Activated CD8-positive, alpha-beta memory T cell treated with anti-CD3 and anti-CD28 coated beads for 1 hour (primary cell): Measurements from ENCODE around the gene CAND2.
"Not testable (repeated sequence)": the region's sequence is repeated elsewhere in the genome, so short reads cannot be mapped to it uniquely, and the experiment has no call there.

Source experiments
- DNase-seq, 2 donors: peaks; one replicate each; pipeline ENCODE4 v3.0.0-alpha.2; 2020; ENCODE audit warnings: low read depth in 1 of 2; ENCODE audit errors: extremely low read depth in 1 of 2

Gene CAND2

DNA sequence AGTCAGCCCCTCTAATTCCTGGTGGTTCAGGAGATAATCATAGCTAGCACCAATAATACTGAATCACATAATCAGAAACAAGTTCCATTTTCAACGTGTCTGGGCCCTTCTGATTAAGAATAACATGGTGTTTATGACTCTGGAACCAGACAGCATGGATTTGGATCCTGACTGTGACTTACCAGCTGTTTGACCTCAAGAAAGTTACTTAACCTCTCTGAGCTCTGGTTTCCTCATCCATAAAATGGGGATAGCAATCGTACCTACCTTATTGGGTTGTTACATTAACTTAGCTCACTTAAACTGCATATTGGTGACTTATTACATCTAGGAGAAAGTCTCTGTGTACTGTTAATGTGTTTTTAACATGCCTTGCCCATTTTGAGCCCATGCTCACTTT lies 26.7 kb upstream of the CAND2 start:
- no peak for DNase-seq

- DNase-seq = no peak
Observed at GRCh38 chr3:12771236-12771635, 25.2 kb upstream of the CAND2 start.

- no peak for DNase-seq
Observed at GRCh38 chr3:12772462-12772861, 24.0 kb upstream of the CAND2 start.

GRCh38 chr3:12773030-12773709 lies 23.3 kb upstream of the CAND2 start:
- DNase-seq = no peak

DNA sequence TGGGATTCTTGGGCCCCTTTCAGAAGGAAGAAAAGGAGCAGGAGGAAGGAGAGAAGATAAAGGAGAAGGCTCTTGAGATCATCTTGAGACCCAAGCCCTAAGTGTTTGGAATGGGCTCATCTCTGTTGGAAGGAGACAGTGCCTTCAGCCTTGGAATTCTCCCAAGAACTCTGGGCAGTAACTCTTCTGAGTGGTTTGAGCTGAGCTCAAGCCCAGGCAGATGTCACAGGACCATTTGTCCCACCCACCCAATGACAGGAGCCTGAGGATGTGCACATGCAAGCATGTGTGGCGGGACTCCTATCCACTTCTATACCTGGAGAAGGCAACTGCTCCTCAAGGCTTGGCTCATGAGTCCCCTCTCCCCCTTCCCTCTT lies 22.8 kb upstream of the CAND2 start:
- no peak for DNase-seq

DNA sequence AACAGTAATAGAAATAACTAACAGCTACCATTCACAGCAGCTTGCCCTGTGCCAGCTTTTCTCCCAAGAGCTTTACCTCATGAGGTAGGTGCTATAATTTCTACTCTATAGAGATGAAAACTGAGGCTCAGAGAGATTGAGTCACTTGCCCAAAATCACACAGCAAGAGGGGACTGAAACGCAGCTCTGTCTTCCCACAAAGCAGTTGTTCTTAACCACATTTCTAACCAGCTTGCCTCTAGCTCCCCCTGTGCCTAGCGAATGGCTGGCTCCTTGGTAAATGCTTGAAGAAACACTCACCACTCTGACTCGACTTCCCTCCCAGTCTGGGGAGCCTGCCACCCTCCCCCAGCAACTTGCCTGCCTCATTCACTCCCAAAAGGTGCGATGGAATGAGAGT lies 21.9 kb upstream of the CAND2 start:
- DNase-seq = no peak

- DNase-seq = no peak
Observed at GRCh38 chr3:12775226-12775625, 21.3 kb upstream of the CAND2 start.

GRCh38 chr3:12775970-12776369 lies 20.5 kb upstream of the CAND2 start:
- DNase-seq = not testable (repeated sequence)

DNA sequence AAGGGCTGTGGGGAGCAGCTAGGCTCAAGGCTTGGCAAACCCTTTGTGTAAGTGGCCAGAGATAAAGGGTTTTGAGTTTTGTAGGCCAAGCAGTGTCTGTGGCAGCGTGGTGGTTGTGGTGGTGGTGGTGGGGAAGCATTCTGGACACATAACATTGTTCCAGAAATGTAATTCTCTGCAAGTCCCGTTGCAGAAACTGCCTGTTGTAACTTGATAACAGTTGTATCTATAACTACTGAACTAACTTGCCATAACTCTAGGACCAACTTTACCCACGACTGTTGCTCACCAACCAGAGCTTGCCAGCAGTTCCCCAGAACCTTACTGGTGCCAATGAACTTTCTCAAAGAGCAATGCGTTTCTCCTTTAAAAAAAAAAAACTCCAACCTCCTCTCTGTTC lies 19.3 kb upstream of the CAND2 start:
- no peak for DNase-seq

- DNase-seq = no peak
Observed at GRCh38 chr3:12780751-12781150, 15.7 kb upstream of the CAND2 start.

DNA sequence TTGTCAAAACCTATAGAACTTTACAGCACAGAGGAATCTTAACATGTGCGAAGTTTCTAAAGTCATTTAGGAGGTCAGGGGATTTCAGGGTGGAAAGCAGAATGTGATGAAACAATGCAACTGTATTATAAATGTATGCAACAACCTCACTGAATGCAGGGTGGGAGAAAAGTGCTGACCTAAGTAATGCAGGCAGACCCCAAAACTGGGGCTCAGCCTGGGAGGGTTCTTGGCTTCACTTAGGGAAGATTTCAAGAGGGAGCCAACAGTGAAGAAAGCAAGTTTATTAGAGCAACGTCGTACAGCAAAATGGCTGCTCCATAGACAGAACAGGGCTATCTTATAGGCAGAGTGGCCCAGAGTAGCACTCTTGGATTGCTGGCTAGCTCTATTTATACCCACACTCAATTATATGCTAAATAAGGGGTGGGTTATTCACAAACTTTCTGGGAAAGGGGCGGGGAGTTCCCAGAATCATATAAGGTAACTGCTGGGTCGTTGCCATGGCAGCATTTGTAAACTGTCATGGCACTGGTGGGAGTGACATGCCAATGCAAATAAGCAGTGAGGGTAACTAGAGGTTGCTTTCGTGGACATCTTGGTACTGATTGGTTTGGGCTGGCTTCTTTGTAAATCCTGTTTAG lies 14.2 kb upstream of the CAND2 start:
- DNase-seq = no peak

DNA sequence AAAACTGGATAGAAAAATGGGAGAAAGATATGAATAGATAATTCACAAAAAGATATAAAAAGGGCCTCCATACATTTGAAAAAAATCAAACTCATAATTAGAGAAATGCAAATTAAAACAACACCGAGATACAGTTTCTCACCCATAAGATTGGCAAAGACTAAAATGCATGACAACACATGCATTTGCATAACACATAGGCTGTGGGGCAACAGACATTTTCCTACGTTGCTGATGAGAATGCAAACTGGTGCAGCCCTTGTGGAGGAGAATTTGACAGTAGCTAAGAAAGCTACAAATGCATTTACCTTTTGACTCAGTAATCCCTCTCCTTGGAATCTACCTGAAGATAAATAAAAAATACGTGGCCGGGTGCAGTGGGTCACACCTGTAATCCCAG lies 11.4 kb upstream of the CAND2 start:
- DNase-seq = no peak

GRCh38 chr3:12787346-12787745 lies 9.1 kb upstream of the CAND2 start:
- peak; percentile 31 to 38 for DNase-seq

- not testable (repeated sequence) for DNase-seq
Observed at GRCh38 chr3:12787967-12788690, 8.4 kb upstream of the CAND2 start.

GRCh38 chr3:12791430-12791829 lies 5.0 kb upstream of the CAND2 start:
- no peak for DNase-seq

DNA sequence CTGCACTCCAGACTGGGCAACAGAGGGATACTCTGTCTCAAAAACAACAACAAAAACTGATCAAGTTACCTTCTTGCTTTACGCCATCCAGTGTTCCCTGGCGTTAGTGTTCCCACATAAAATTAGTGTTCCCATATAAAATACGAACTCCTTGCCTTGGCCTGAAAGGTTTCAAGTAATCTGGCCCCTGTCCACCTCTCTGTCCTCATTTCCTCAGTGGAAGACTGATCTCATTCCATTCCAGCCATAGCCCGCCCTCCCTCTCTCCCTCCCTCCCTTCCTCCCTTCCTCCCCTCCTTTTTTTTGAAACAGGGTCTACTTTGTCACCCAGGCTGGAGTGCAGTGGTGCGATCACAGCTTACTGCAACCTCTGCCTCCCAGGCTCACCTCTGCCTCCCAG lies 2.8 kb upstream of the CAND2 start:
- DNase-seq = no peak

GRCh38 chr3:12797124-12797891 lies 828 bp downstream of the CAND2 start:
- no peak for DNase-seq

DNA sequence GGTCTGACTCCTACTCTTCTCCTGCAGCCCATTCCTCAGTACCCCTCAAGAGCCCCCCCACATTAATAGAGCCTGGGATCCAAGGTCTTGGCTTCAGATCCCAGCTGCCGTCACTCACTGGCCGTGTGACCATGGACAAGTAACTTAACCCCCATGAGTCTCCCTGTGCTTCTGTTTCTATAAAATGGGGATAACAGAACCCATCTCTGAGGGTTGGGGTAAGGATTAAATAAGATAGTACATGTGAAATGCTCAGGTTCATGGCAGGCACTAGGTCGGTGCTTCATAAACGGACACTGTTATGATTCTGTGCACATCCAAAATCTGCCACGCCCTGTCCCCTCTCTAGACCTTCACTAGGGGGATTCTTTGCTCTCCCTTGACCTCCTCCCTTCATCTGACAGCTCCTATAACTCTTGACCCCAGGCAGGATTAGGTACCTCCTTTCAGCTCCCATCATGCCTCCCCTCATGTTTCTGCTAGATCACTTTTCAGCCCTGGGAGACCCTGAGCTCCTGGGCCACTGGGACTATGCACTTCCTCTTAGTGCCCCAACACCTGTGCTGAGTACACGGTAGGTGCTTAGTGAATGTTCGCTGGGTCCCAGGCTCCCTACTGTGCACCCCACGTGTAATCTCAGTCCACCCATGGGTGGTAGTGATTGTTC lies 1.5 kb downstream of the CAND2 start:
- DNase-seq = no peak

DNA sequence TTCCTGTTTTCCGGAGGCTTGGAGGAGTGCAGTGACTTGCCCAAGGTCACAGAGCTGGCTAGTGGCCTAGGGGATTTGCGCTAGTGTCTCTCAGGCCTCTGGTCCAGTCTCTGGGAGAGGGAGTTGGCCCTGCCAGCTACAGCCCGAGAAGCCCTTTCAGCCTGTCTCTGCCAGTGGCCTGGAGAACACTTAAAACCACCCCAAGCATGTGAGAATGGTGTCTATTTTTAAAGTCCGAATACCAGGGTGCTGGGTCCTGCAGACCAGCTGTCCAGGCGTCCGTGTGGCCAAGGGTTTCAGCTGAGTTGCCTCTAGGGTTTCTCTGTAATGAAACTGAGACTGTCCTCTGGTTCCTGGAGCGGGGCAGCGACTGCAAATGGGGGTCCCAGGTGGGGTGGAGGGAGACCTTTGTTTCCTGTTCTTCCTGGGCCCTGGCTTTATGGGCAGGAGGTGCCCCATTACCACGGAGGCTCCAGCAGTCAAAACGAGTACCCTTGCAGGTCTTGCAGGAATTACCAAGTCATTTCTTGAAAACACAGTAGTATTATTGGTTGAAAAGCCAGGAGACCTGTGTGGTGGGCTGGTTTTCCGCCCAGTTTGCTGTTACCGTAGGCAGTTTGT lies 2.2 kb downstream of the CAND2 start:
- DNase-seq = no peak
